Left colon (tissue), 2 donors: ENCODE results near the gene CPOX. TPM values are rescaled to one million over a fixed set of nuclear protein-coding genes. Genes with fewer than 3 reads are reported as not detected.
"Not testable (repeated sequence)": the region's sequence is repeated elsewhere in the genome, so short reads cannot be mapped to it uniquely, and the experiment has no call there.

Source experiments
- ATAC-seq: fragments of 200-7000 bp; cut with Tn5 transposase; one replicate; pipeline ENCODE4 v1.9.1; 2020; ENCODE audit warnings: mild to moderate bottlenecking, moderate library complexity
- DNase-seq, 2 donors: peaks; one replicate each; pipeline ENCODE4 v3.0.0-alpha.2; 2020
- intact Hi-C, 2 donors: fragments of 100-400 bp; cut with DNase I in 1 of 2; cut with micrococcal nuclease in 1 of 2; formaldehyde crosslinking; loops; one replicate each; pipeline versions ENCODE4 v1.11.2 to v1.14.0; 2022; cut with DNase I, micrococcal nuclease
- long read RNA-seq: library from polyadenylated mRNA; unstranded; transcript quantifications from one replicate; pipeline ENCODE4 v2.0.0, GENCODE V29; 2021
- total RNA-seq, 2 donors: library from RNA; stranded (reverse); fragmentation: NEBNext Ultra II Directional; extraction: Animal tissue kit (Norgen Biotek cat#: 25700); gene quantifications; one replicate each; pipeline ENCODE4 v1.2.1, GENCODE V29; 2021
- donor health status: DM: no; HTN: no; CAD: no.
- donor health status: DM: yes; HTN: yes; CAD: no.

The CPOX gene
- 10 to 100 TPM; 15.6 to 16.3 TPM for total RNA-seq
- long read RNA-seq, transcript CPOX-201 (7 exons, 2,821 nt): major isoform, 23 of 25 reads
- long read RNA-seq, partial matches to known transcripts: 0 of 25 reads
- long read RNA-seq, other reads (novel, unspliced or antisense): 2 of 25 reads

DNA sequence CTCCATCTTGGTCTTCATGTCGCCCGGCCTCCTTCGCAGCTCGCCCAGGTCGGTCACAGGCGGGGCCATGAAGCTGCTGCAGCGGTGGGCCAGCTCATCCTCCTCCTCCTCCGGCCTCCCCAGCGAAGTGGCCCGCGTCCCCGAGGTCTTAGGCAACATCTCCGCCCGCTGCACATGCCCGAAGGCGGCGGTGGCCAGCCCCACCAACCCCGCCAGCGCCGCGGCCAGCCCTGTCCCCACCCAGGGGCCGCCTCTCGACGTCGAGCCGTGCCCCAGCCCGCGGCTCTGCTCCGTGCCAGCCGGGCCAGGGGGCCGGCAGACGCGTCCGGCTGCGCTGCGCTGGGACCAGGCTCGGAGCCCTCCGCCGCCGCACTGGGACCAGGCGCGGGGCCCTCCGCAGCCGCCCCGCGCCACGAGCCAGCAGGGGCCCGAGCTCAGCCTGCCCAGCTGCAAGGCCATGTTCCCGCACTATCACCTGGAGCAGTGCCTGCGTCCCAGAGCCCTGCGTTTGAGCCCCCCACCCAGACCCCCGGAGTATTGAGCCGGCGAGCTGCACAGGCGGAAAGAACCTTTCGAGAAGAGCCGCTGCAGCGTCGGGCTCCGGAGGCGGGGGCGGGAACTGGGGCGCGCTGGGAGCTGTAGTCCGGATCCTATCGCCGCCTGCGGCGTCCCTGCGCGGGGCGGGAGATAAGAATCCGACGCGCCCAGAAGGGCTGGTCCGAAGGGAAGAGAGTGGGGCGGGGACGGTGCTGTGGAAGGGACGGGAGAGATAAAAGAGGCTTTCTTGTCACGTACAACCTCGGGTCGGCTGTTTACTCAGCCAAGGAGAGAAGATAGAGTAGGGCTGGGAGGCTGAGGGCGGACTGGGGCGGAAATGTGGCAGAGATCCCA lies at the start of gene CPOX:
TSS of gene CPOX (minus strand) at position 566 of the 891 bp plus-strand sequence. CDS start at position 459, 107 bp downstream.
- ATAC-seq (peak; percentile 98), DNase-seq (peak; percentile 91 to 94)
- intact Hi-C loops: loop anchor here in 1 of 2 donors (10.0 kb wide), 1 partner anchor 68 kb away; the partner anchor contains the start of gene CLDND1

DNA sequence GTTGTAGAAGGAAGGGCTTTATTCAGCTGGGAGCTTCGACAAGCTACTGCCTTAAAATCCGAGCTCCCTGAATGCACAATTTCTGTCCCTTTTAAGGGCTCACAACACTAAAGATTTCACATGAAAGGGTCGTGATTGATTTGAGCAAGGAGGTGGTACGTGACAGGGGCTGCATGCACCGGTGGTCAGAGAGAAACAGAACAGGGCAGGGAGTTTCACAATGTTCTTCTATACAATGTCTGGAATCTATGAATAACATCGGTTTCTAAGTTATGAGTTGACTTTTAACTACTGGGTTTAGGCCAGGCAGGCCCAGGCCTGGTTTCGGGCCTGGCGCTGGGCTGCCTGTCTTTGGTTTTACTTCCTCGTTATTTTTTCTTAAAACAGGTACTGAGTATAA lies 49.4 kb upstream of the CPOX start:
- ATAC-seq, intact Hi-C loops, DNase-seq: not testable (repeated sequence)

DNA sequence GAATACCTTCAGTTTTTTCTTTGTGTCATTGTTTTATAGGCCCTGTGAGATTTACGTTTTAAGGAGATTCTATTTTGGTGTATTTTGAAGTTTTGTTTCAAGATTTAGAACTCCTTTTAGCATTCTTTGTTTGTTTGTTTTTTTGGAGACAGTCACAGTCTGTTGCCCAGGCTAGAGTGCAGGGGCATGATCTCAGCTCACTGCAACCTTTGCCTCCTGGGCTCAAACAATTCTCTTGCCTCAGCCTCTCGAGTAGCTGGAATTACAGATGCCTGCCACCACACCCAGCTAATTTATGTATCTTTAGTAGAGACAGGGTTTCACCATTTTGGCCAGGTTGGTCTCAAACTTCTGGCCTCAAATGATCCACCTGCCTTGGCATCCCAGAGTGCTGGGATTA lies 48.3 kb upstream of the CPOX start:
- intact Hi-C loops, ATAC-seq, DNase-seq: not testable (repeated sequence)

DNA sequence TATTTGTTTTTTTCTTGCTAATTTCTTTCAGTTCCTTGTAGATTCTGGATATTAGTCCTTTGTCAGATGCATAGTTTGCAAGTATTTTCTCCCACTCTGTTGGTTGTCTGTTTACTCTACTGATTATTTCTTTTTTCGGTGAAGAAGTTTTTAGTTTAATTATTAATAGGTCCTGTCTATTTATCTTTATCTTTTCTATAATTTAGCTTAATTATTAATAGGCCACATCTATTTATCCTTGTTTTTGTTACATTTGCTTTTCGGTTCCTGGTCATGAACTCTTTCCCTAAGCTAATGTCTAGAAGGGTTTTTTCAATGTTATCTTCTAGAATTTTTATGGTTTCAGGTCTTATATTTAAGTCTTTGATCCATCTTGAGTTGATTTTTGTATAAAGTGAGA lies 45.1 kb upstream of the CPOX start:
- DNase-seq, ATAC-seq, intact Hi-C loops: not testable (repeated sequence)

DNA sequence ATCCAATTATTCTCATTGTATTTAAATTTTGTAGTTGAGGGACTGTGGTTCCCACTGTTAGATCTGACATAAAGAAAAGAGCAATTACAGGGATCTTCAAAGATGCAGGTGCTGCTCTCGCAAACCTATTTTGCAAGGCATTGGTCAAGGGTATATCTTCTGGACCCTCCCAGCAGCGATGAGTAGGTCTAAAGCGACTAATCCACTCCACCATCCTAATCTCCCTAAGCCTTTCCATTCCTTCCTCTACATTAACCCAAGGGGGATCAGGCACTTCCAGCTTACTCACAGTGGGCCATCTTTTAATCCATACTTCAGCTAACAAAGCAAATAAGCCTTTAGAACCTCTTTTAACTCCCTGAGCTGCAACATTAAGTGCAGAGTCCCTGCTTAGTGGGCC lies 37.0 kb upstream of the CPOX start:
- intact Hi-C loops: no loop called here
- no peak for ATAC-seq
- DNase-seq: no peak

DNA sequence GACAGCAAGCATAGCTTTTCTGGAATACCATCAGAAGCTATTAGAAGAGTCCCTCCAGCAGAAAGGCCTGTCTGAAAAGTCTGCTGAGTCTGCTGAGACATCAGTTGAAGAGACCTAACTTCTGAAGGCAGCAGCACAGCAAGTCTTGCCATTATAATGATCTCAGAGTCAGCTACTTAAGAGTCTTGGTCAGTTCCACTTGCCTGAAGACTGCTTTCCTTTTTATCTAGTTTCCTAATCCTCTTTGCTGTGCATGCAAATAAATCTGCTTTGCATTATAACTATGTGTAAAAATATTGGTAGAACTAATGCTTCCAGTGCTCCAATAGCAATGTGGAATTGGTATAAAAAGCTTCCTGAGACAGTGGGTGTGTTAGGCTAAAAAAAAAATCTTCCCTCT lies 34.9 kb upstream of the CPOX start:
- ATAC-seq: no peak
- intact Hi-C loops: no loop called here
- no peak for DNase-seq

DNA sequence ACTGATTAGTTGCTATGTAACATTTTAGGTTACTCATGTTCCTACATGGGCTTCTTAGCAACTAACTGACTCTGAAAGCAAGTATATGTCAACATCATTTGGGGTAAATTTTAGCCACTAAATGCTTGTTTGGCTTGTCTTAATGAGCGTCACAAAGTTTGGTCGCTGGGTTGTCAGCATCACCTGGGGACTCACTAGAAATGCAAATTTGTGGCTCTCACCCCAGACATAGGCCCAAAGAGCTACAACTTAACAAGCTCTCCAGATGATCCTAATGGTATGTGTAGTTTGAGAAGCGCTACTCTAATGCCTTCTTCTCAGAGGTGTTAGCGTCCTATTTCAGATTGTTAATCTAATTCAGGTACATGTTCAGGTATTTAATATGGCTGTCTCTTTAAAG lies 32.7 kb upstream of the CPOX start:
- ATAC-seq: no peak
- intact Hi-C loops: no loop called here
- DNase-seq: no peak

DNA sequence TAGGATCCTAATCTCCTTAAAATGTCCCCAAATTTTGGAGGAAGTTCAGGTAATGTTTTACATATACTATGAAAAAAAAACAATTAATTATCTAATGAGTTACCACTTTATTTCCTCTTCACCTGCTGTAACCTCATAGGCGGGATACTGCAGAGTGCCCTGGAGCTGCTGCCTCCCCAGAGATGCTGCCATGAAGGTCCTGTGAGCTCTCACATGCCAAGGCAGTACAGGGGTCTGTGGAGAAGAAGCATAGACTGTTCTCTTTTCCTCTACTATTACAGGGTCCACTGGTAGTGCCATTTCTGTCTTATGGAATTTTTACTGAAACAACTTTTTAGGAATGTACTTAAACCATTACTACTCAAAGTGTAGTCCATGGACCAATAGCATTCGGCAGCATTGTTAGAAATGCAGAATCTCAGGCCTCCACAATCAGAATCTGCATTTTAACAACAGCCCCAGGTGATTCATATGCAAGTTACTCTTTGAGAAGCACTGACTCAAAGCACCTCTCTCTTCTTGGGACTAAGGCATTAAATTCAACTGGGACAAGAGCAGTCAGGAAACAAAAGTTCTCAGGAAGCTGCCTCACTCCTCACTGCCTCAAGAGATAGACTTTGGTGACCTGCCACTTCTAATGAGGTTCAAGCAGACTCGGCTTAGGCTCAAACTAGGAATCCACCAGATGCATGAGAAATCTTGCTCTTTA lies 30.3 kb upstream of the CPOX start:
- ATAC-seq: no peak
- intact Hi-C loops: no loop called here
- no peak for DNase-seq

DNA sequence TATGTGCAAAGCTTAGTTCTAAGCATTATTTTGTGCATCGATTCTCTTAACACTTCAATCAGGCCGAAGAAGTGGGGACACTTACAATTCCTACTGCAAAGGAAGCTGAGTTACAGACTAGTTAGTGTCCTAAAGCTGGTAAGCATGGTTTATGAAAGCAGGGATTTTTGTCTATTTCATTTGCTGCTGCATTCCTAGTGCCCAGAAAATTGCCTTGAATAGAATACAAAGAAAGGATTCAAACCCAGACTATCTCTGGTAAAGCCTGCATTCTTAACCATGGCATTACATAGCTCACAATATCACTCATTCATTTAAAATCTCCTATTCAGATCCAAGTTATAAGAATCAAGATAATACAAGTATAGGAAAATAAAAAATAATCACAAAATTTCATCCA lies 24.4 kb upstream of the CPOX start:
- no peak for DNase-seq
- intact Hi-C loops: no loop called here
- no peak for ATAC-seq

DNA sequence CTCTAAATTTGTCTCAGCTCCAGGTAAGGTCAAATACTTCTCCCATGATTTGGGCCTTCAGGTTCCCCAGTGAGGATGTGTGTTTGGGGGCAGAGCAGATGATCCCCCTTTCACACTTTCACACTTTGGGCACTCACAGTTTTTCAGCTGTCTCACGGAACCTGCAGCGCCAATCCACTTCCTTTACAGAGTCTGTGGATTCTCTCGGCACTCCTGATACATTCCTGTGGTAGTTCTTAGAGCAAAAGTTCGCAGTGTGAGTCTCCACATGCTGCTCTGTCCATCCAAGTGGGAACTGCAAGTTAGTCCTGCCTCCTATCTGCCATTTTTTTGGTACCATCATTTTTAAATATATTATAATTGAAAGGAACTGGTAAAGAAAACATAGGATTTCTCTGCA lies 20.2 kb upstream of the CPOX start:
- ATAC-seq (no peak), DNase-seq (no peak)
- intact Hi-C loops: no loop called here

DNA sequence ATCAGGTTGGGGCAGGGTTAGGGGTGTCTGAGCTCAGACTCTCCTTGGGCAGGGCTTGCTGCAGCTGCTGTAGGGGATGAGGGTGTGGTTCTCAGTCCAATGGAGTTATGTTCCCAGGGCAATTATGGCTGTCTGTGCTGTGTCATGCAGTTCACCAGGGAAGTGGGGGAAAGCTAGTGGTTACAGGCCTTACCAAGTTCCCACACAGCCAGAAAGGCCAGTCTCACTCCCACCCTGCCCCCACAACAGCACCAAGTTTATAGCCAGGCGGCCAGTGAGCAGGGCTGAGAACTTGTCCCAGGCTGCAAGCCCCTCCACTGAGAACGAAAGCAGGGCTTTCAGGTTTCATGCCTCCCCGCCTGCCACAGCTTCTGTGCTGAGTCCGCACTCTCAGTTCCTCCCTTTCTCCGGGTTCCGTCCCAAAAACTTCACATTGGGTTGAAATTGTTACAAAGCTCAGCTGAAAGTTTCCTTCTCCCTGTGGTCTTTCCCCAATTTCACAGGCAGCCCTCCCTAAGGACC lies 19.6 kb upstream of the CPOX start:
- peak; percentile 22 to 24 for DNase-seq
- no peak for ATAC-seq
- intact Hi-C loops: no loop called here

DNA sequence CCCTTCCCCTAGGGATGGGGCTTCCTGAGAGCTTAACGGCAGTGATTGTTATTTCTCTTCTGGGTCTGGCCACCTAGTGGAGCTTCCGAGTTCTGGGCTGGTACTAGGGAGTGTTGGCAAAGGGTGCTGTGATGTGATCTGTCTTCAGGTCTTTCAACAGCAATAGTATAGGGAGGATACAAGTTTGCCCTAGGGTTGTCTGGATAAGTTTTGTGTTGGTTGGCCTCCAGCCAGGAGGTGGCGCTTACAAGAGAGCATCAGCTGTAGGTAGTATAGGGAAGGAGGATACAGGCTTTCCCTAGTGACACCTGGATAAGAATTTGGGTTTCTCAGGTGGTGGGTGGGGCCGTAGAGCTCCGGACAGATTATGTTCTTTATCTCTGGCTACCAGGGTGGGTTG lies 19.2 kb upstream of the CPOX start:
- ATAC-seq (no peak), DNase-seq (peak in 1 of 2 donors; percentile 22)
- intact Hi-C loops: no loop called here

DNA sequence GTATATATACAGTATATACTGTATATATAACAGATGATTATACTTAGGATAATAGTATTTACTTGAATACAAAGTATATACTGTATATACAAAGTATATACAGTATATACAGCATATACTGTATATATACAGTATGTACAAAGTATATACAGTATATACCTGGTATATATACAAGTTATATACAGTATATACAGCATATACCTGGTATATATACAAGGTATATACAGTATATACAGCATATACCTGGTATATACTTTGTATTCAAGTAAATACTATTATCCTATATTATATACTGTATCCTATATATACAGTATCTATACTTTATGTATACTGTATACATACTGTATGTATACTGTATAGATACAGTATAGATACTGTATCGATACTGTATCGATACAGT lies 14.6 kb upstream of the CPOX start:
- no peak for ATAC-seq
- intact Hi-C loops: loop anchor here in 1 of 2 donors (10.0 kb wide), 1 partner anchor 387 kb away; no protein-coding TSS in a partner anchor
- DNase-seq: no peak

DNA sequence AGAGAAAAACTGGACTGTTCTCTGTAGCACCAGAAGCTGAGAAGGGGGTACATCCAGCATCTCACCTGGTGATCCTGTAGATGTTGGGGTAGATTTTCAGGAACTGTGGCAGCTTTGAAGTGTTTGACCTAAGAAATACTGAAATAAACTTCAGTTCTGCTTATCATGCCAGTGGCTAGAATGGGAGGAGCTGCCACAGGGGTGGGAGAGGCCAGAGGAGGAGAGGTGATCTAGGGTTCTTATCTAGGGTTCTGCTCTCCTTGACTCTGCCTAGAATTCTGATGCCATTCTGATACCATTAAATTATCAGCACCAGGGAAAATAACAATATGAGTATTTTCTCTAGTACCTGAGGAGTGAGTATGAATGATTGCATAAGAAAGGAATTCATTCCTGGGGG lies 10.2 kb upstream of the CPOX start:
- DNase-seq (no peak), ATAC-seq (no peak)
- intact Hi-C loops: loop anchor here (5.0 to 10.0 kb wide), 3 partner anchors 214 to 391 kb away; no protein-coding TSS in a partner anchor

DNA sequence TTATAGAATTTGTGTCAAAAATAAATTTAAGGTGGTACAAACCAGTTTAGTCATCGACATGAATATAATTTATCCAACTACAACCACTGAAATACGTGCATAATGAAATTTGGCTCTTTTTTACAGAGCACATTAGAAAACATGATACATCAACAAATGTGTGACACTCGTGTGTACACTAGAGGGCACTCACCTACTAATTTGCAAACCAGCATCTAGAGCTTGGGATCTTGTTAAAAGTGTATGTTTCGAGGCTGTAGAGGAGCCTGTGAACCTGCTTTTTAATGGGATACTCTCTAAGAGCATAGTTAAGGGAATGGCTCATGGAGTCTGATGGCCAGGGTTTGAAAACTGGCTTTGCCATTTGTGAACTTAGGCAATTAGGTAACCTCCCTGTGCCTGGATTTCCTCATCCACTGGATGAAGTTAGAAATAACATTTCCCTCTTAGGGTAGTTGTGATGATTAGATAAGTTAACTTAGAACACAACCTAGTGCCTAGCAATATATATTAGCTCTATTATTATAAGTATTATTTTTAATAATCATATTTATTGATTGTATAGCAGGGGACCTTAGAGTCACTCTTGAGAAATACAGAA lies 8.8 kb upstream of the CPOX start:
- DNase-seq: no peak
- intact Hi-C loops: loop anchor here (5.0 to 10.0 kb wide), 3 partner anchors 215 to 393 kb away; no protein-coding TSS in a partner anchor
- ATAC-seq: peak; percentile 71

DNA sequence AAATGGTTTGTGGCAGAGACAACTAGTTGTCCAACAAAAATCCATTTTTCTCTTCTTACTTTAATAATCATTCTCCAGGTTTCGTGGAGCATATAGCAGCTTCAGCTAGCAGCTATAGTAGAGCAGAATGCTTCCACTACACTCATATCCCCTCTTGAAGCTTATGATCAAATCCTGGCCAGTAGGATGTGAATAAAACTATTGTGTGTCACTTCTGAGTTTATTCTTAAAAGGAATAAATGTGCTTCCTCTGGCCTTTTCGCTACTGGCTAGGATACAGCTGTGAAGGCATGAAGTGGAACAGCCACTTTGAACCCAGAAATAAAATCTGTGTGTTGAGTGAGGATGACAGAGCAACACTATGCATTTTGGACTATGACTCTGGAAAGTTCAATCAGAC lies 7.8 kb upstream of the CPOX start:
- intact Hi-C loops: loop anchor here (5.0 to 10.0 kb wide), 3 partner anchors 216 to 394 kb away; no protein-coding TSS in a partner anchor
- ATAC-seq (no peak), DNase-seq (no peak)

DNA sequence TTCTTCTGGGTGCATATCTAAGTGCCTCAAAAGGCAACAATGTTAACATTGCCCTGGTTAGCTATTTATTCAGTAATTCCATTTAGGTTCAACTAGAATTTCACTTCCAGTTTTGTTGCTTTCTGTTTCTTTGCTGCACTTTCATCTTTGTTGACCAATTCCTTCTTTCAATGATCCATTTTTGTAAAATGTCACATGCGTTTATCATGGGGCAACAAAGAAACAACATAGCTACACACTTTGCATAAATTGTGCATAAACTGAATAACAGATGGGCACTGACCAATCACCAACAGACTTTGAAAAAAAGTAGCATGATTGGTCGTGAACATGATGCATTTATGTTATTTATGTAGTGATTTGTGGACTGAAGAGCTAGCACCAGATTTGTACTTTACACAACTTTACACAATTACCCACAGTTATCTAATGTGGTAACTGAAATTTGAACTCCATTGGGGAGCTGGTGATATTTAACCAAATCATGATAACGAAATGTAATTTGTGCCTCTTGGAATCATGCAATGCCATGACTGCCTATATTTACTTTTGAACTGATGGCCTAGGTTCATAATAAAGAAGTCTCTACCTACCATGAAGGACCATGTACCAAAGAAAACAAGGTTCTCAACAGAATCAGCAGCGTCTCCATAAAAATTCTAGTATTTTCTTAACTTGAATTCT lies 7.1 kb upstream of the CPOX start:
- no peak for ATAC-seq
- no peak for DNase-seq
- intact Hi-C loops: loop anchor here (5.0 to 10.0 kb wide), 3 partner anchors 217 to 394 kb away; no protein-coding TSS in a partner anchor
